GM18511 (cell line): ENCODE data around the gene AGFG1.

Source experiments
- ATAC-seq: cut with Tn5 transposase; IDR thresholded peaks from one replicate; pipeline ENCODE4 v1.9.1; 2021; ENCODE audit warnings: mild to moderate bottlenecking, moderate library complexity; ENCODE audit not compliant: unreplicated experiment

The AGFG1 gene

GRCh38 chr2:227602358-227602757 lies 130.4 kb downstream of the AGFG1 start:
- no peak for ATAC-seq

- no peak for ATAC-seq
Measured at GRCh38 chr2:227606476-227606875, 134.5 kb downstream of the AGFG1 start.

GRCh38 chr2:227607941-227608340 lies 136.0 kb downstream of the AGFG1 start:
- no peak for ATAC-seq

- ATAC-seq: peak; percentile 76
Measured at GRCh38 chr2:227608561-227609338, 136.8 kb downstream of the AGFG1 start.

- peak; percentile 53 for ATAC-seq
Measured at GRCh38 chr2:227610123-227610522, 138.2 kb downstream of the AGFG1 start.
